ENCODE results near the gene NCAN.
"Not testable (repeated sequence)": the region's sequence is repeated elsewhere in the genome, so short reads cannot be mapped to it uniquely, and the experiment has no call there.

Gene NCAN

GRCh38 chr19:19201697-19202630 is 9.8 kb upstream of the NCAN start:
- no peak for DNase-seq

- no peak for DNase-seq
Observed at GRCh38 chr19:19202707-19203011, 9.1 kb upstream of the NCAN start.

DNA sequence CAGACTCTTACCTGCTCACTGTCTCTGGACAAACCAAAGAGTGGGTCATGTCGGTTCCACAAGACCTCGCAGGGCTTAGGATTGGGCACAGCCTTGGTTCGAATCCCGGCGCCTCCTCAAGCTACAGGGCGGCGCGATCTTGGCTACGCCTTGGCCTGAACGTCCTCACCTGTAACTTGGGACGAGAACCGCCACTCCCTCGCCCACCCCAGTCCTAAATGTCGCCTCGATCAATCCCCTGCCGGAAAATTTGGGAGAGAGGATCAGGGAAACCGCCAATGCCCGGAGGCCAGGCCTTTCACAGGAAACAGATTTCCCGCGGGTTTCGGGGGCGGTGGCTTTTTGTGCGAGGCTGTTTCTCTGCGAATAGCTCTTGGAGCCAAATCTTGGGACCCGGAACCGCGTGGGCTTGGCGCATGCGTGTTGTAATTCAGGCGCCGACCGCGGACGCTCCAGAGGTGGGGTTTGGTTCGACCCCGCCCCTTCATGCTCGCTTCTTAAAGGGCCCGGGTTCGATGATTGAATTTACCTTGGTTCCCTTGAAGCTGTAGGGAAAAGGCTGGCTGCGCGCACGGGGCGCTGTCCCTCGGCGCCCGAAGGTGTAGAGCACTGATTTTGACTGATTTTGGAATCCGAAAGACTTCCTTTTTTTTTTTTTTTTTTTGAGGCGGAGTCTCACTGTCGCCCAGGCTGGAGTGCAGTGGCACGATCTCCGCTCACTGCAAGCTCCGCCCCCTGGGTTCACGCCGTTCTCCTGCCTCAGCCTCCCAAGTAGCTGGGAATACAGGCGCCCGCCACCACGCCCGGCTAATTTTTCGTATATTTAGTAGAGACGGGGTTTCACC is 8.5 kb upstream of the NCAN start, which contains the start of gene NR2C2AP:
Gene NR2C2AP, minus strand, starts transcription at position 403 of the 845 bp plus-strand sequence. Its CDS starts 354 bp downstream, at position 49.
- peak; percentile 94 for DNase-seq

DNA sequence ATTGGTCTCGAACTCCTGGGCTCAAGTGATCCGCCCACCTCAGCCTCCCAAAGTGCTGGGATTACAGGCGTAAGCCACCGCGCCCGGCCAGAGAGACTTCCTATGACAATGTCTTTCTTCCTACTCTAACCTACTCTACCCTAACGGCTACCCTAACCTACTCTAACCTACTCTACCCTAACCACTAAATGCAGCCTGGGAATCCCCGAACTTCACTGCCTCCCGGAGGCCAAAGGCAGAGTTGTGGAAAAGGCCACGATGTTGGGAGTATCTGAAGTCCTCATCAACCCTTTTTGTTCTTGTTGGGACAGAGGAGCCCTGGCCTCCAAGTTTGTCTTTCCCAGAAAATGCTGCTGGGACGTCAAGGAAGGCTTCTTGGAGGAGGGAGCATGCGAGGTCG is 7.6 kb upstream of the NCAN start:
- DNase-seq, result no peak

- DNase-seq, result no peak
Observed at GRCh38 chr19:19205416-19206410, 6.0 kb upstream of the NCAN start.

- DNase-seq, result no peak
Observed at GRCh38 chr19:19206938-19207337, 4.8 kb upstream of the NCAN start.

GRCh38 chr19:19207637-19208572 is 3.9 kb upstream of the NCAN start:
- no peak for DNase-seq

GRCh38 chr19:19209372-19209771 is 2.4 kb upstream of the NCAN start:
- DNase-seq, result no peak

- DNase-seq, result no peak
Observed at GRCh38 chr19:19212916-19213315, 1.2 kb downstream of the NCAN start.

GRCh38 chr19:19213426-19214158 is 1.8 kb downstream of the NCAN start:
- no peak for DNase-seq

GRCh38 chr19:19214159-19214490 is 2.4 kb downstream of the NCAN start:
- DNase-seq, result no peak

- DNase-seq, result no peak
Observed at GRCh38 chr19:19214892-19215291, 3.1 kb downstream of the NCAN start.

- no peak for DNase-seq
Observed at GRCh38 chr19:19215792-19216191, 4.0 kb downstream of the NCAN start.

DNA sequence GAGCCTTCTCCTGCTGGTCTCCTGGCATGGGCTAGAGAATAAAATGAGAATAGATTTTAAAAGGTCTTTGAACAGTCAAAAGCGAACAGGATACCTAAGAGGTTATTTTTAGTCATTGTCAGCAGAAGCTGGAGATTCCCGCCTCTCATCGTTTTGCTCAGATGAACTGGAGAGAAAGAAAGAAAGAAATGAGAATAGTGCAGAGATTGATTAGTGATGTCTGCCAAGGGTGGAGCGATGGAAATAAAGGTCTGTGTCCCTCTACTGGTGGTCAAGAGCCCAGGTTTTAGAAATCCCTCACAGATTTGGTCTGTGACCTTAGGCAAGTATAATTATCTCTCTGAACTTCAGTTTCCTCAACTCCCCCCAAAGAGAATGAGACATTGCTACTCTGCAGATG is 5.3 kb downstream of the NCAN start:
- no peak for DNase-seq

DNA sequence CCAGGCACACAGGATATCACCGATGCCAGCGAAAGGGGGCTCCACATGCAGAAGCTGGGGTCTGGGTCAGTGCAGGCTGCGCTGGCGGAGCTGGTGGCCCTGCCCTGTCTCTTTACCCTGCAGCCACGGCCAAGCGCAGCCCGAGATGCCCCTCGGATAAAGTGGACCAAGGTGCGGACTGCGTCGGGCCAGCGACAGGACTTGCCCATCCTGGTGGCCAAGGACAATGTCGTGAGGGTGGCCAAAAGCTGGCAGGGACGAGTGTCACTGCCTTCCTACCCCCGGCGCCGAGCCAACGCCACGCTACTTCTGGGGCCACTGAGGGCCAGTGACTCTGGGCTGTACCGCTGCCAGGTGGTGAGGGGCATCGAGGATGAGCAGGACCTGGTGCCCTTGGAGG is 7.2 kb downstream of the NCAN start:
- DNase-seq, result no peak

DNA sequence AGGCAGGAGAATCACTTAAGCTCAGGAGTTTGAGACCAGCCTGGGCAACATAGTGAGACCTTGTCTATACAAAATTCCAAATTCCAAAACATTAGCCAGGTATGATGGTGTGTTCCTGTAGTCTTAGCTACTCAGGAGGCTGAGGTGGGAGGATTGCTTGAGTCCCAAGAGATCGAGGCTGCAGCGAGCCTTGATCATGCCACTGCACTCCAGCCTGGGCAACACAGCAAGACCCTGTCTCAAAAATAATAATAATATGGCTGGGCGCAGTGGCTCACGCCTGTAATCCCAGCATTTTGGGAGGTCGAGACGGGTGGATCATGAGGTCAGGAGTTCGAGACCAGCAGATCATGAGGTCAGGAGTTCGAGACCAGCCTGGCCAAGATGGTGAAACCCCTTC is 9.2 kb downstream of the NCAN start:
- not testable (repeated sequence) for DNase-seq

DNA sequence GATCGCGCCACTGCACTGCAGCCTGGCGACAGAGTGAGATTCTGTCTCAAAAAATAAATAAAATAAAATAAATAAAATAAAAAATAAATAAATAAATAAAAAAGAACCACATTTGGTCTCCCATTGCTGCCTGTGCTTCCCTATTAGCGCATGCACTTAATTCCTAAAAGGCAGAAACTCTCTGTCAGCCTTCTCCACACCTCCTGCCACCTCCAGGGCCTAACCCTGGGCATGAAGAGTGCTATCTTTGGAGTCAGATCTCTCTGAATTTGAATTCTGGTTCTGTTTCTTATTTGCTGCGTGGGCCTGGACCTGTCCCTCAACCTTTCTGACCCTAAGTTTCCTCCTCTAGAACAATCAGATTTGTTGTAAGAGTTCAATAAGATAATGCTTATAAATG is 11.3 kb downstream of the NCAN start:
- no peak for DNase-seq

DNA sequence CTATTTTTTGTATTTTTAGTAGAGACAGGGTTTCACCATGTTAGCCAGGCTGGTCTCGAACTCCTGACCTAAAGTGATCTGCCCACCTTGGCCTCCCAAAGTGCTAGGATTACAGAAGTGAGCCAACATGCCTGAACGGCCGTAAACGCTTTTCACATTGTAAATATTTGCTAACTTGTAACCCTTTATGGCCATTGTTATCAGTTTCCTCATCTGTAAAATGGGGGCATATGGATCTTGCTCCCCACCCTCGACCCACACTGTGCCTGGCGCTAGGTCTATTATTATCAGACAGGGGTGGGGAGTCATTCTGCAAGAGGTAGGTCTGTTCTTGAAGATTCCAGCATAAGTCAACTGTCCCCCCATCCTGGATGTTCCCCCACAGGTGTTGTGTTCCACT is 11.9 kb downstream of the NCAN start:
- no peak for DNase-seq

- DNase-seq, result no peak
Observed at GRCh38 chr19:19224150-19224851, 12.5 kb downstream of the NCAN start.

- peak; percentile 81 for DNase-seq
Observed at GRCh38 chr19:19224852-19225494, 13.2 kb downstream of the NCAN start.
